Astrocyte (in vitro differentiated cells and primary cell): ENCODE data around the gene GDF11. TPM values are rescaled to one million over a fixed set of nuclear protein-coding genes. Genes with fewer than 3 reads are reported as not detected.

Experiments used
- DNase-seq: peaks from one replicate; pipeline ENCODE4 v3.0.0-alpha.2; 2010; ENCODE audit warnings: low read depth
- FAIRE-seq: peaks from 2 replicates; lab custom pipeline; 2011; peaks lifted over from hg19 to GRCh38; lab: Jason Lieb, UNC
- H2AFZ ChIP-seq: 2 replicates; pipeline ENCODE4 v1.6.0; 2012; ENCODE audit warnings: low read depth, low read length, inconsistent platforms
- H3K27ac ChIP-seq: 2 replicates; pipeline ENCODE4 v1.5.1; 2011; ENCODE audit warnings: low read depth, low read length, inconsistent platforms
- H3K27me3 ChIP-seq: 2 replicates; pipeline ENCODE4 v1.6.0; 2011; ENCODE audit warnings: low read length, inconsistent platforms; ENCODE audit not compliant: insufficient read depth
- H3K36me3 ChIP-seq: 2 replicates; pipeline ENCODE4 v1.5.1; 2011; ENCODE audit warnings: low read length, inconsistent platforms; ENCODE audit not compliant: insufficient read depth
- H3K4me1 ChIP-seq: 2 replicates; pipeline ENCODE4 v1.5.1; 2011; ENCODE audit warnings: low read length, inconsistent platforms; ENCODE audit not compliant: insufficient read depth
- H3K4me2 ChIP-seq: 2 replicates; pipeline ENCODE4 v1.6.0; 2012; ENCODE audit warnings: low read length, inconsistent platforms
- H3K4me3 ChIP-seq: 2 replicates; pipeline ENCODE4 v1.5.1; 2011; ENCODE audit warnings: low read depth, mild to moderate bottlenecking, low read length, inconsistent platforms; ENCODE audit not compliant: insufficient read depth
- H3K79me2 ChIP-seq: 2 replicates; pipeline ENCODE4 v1.6.0; 2012; ENCODE audit warnings: mild to moderate bottlenecking, low read length, inconsistent platforms; ENCODE audit not compliant: insufficient read depth
- H3K9ac ChIP-seq: 2 replicates; pipeline ENCODE4 v1.6.0; 2012; ENCODE audit warnings: mild to moderate bottlenecking, low read length, inconsistent platforms
- H3K9me3 ChIP-seq: 2 replicates; pipeline ENCODE4 v1.5.1; 2012; ENCODE audit warnings: low read depth, mild to moderate bottlenecking, low read length, inconsistent platforms; ENCODE audit not compliant: insufficient read depth
- H4K20me1 ChIP-seq: 2 replicates; pipeline ENCODE4 v1.6.0; 2012; ENCODE audit warnings: low read length, inconsistent platforms; ENCODE audit not compliant: insufficient read depth
- H3K27ac Mint-ChIP-seq: one replicate; pipeline ENCODE4 v1.8.0; 2021; ENCODE audit warnings: mild to moderate bottlenecking, mixed read lengths; ENCODE audit not compliant: unreplicated experiment
- H3K27me3 Mint-ChIP-seq: one replicate; pipeline ENCODE4 v1.8.0; 2021; ENCODE audit warnings: low read depth, mixed read lengths; ENCODE audit not compliant: unreplicated experiment
- H3K36me3 Mint-ChIP-seq: one replicate; pipeline ENCODE4 v1.8.0; 2021; ENCODE audit warnings: low read depth, mixed read lengths; ENCODE audit not compliant: unreplicated experiment
- H3K4me1 Mint-ChIP-seq: one replicate; pipeline ENCODE4 v1.8.0; 2021; ENCODE audit warnings: low read depth, mixed read lengths; ENCODE audit not compliant: unreplicated experiment
- H3K4me3 Mint-ChIP-seq: one replicate; pipeline ENCODE4 v1.8.0; 2021; ENCODE audit warnings: mild to moderate bottlenecking, moderate library complexity, mixed read lengths; ENCODE audit not compliant: unreplicated experiment
- H3K9me3 Mint-ChIP-seq: one replicate; pipeline ENCODE4 v1.8.0; 2021; ENCODE audit warnings: mild to moderate bottlenecking, mixed read lengths; ENCODE audit not compliant: unreplicated experiment
- EZH2 ChIP-seq: IDR thresholded peaks from 2 replicates; pipeline ENCODE4 v1.6.1; 2012; ENCODE audit warnings: mild to moderate bottlenecking, low read length, inconsistent platforms; ENCODE audit not compliant: insufficient read depth
- total RNA-seq: library from RNA; stranded (reverse); gene quantifications from 2 replicates; pipeline ENCODE4 v1.2.1, GENCODE V29; 2021
- TF ChIP-seq, protein P1 (sequence below): IDR thresholded peaks from 2 replicates; pipeline ENCODE4 v1.5.1; 2011; ENCODE audit warnings: low read depth, mild to moderate bottlenecking, inconsistent platforms, low read length, moderate library complexity; ENCODE audit not compliant: insufficient read depth

GDF11 gene
- total RNA-seq, 1 donor from 2014 or later, result 28.9 TPM

DNA sequence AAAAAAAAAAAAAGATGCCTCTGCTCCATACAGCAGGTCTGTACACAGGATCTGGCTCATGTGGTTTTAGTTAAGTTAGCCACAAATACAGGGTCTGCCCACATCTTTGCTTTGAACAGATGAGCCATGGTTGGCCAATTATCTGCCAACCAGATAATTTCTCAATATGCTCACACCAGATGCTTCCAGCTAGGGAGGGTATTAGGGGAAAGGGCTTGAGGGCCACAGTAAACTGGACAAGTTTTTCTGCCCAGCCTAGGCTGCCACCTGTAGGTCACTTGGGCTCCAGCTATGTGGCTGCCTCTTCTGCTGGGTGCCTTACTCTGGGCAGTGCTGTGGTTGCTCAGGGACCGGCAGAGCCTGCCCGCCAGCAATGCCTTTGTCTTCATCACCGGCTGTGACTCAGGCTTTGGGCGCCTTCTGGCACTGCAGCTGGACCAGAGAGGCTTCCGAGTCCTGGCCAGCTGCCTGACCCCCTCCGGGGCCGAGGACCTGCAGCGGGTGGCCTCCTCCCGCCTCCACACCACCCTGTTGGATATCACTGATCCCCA lies 22.0 kb upstream of the GDF11 start:
- Mint-ChIP-seq H3K27ac (no peak overlapping the region), H3K4me3 (no peak overlapping the region), H3K36me3 (peaks cover 13% of the 10 kb centered on the region), H3K4me1 (peaks cover 43% of the 10 kb centered on the region), H3K9me3 (no peaks in the 10 kb centered on the region), H3K27me3 (no peaks in the 10 kb centered on the region)
- Histone ChIP-seq H4K20me1 (peaks cover 39% of the 10 kb centered on the region), H3K4me1 (peaks cover 67% of the 10 kb centered on the region), H3K36me3 (peaks cover 27% of the 10 kb centered on the region), H3K27me3 (no peaks in the 10 kb centered on the region), H3K4me2 (peak overlapping the region; percentile 87), H2AFZ (no peak overlapping the region), H3K79me2 (peaks cover 17% of the 10 kb centered on the region), H3K27ac (peak overlapping the region; percentile 47), H3K9ac (peak overlapping the region; percentile 64), H3K4me3 (peak overlapping the region; percentile 18), H3K9me3 (no peaks in the 10 kb centered on the region)
- FAIRE-seq (no peak), DNase-seq (peak; percentile 88)
- no peak for TF ChIP-seq EZH2
- TF ChIP-seq, protein P1, sequence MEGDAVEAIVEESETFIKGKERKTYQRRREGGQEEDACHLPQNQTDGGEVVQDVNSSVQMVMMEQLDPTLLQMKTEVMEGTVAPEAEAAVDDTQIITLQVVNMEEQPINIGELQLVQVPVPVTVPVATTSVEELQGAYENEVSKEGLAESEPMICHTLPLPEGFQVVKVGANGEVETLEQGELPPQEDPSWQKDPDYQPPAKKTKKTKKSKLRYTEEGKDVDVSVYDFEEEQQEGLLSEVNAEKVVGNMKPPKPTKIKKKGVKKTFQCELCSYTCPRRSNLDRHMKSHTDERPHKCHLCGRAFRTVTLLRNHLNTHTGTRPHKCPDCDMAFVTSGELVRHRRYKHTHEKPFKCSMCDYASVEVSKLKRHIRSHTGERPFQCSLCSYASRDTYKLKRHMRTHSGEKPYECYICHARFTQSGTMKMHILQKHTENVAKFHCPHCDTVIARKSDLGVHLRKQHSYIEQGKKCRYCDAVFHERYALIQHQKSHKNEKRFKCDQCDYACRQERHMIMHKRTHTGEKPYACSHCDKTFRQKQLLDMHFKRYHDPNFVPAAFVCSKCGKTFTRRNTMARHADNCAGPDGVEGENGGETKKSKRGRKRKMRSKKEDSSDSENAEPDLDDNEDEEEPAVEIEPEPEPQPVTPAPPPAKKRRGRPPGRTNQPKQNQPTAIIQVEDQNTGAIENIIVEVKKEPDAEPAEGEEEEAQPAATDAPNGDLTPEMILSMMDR, result peak; percentile 30

DNA sequence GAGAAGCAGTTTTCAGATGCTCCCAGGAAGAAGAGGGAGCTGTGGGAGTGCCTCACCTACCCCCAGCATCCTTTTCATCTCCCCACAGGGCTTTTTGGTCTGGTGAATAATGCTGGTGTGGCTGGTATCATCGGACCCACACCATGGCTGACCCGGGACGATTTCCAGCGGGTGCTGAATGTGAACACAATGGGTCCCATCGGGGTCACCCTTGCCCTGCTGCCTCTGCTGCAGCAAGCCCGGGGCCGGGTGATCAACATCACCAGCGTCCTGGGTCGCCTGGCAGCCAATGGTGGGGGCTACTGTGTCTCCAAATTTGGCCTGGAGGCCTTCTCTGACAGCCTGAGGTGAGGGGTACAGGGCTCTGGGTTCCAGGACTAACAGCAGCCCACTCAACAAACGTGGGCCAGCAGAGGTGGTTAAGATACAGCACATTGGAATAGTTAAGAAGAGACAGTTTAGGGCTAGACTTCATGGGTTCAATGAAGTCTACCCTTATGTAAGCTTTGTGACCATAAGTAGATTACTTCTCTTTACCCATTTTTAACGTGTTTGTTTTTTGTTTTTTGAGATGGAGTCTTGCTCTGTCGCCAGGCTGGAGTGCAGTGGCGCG lies 21.2 kb upstream of the GDF11 start:
- Mint-ChIP-seq H3K9me3 (no peaks in the 10 kb centered on the region), H3K36me3 (peaks cover 18% of the 10 kb centered on the region), H3K27me3 (no peaks in the 10 kb centered on the region), H3K27ac (peak overlapping the region; percentile 12), H3K4me3 (no peak overlapping the region), H3K4me1 (peaks cover 47% of the 10 kb centered on the region)
- no peaks in the 10 kb centered on the region for H3K27me3 ChIP-seq
- H3K4me2 ChIP-seq, result peak overlapping the region; percentile 87
- no peak for DNase-seq
- peaks cover 29% of the 10 kb centered on the region for H3K36me3 ChIP-seq
- no peaks in the 10 kb centered on the region for H3K9me3 ChIP-seq
- H4K20me1 ChIP-seq, result peaks cover 46% of the 10 kb centered on the region
- TF ChIP-seq EZH2, result no peak
- TF ChIP-seq, protein P1, result no peak
- no peak for FAIRE-seq
- no peak overlapping the region for H3K4me3 ChIP-seq
- H3K9ac ChIP-seq, result no peak overlapping the region
- no peak overlapping the region for H3K27ac ChIP-seq
- peaks cover 25% of the 10 kb centered on the region for H3K79me2 ChIP-seq
- H3K4me1 ChIP-seq, result peaks cover 71% of the 10 kb centered on the region
- no peak overlapping the region for H2AFZ ChIP-seq

DNA sequence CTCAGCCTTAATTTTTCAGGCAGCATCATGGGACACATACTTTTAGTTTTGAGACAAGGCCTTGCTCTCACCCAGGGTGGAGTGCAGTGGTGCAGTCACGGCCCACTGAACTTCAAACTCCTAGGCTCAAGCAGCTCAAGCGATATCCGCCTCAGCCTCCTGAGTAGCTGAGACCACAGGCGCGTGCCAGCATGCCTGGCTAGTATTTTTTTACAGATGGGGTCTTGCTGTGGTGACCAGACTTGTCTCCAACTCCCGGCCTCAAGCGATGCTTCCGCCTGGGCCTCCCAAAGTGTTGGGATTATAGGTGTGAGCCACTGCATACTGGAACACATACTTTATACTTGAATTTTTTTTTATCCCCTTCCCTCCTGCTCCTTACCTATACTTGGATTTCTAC lies 20.0 kb upstream of the GDF11 start:
- Mint-ChIP-seq H3K9me3 (no peaks in the 10 kb centered on the region), H3K27ac (peak overlapping the region; percentile 4), H3K36me3 (peaks cover 21% of the 10 kb centered on the region), H3K4me1 (peaks cover 43% of the 10 kb centered on the region), H3K27me3 (no peaks in the 10 kb centered on the region), H3K4me3 (no peak overlapping the region)
- FAIRE-seq (no peak), DNase-seq (no peak)
- H3K4me2 ChIP-seq, result no peak overlapping the region
- peaks cover 59% of the 10 kb centered on the region for H4K20me1 ChIP-seq
- H3K9ac ChIP-seq, result no peak overlapping the region
- H3K36me3 ChIP-seq, result peaks cover 29% of the 10 kb centered on the region
- H3K79me2 ChIP-seq, result peaks cover 37% of the 10 kb centered on the region
- H3K27me3 ChIP-seq, result no peaks in the 10 kb centered on the region
- no peak overlapping the region for H2AFZ ChIP-seq
- H3K4me1 ChIP-seq, result peaks cover 65% of the 10 kb centered on the region
- TF ChIP-seq, protein P1, result no peak
- no peak for TF ChIP-seq EZH2
- H3K9me3 ChIP-seq, result no peaks in the 10 kb centered on the region
- H3K4me3 ChIP-seq, result no peak overlapping the region
- H3K27ac ChIP-seq, result no peak overlapping the region
